HEK293 (cell line): Measurements from ENCODE around the gene CCDC57.
"Not testable (repeated sequence)": the region's sequence is repeated elsewhere in the genome, so short reads cannot be mapped to it uniquely, and the experiment has no call there.

ENCODE experiments used
- CTCF ChIA-PET: fragments of 350-600 bp; formaldehyde crosslinking; extraction: SDS; loops from one replicate; lab custom pipeline; 2021; ENCODE audit warnings: antibody characterized with exemption; lab: Yijun Ruan, JAX
- POLR2A ChIA-PET: fragments of 300-600 bp; formaldehyde crosslinking; extraction: SDS; loops from one replicate; lab custom pipeline; 2020; ENCODE audit warnings: antibody characterized with exemption, inconsistent platforms; lab: Yijun Ruan, JAX
- H3K27ac ChIP-seq: fragments of 200-500 bp; sonication (Bioruptor generic); 2 replicates; pipeline ENCODE4 v1.5.1; 2014; ENCODE audit warnings: low read depth, low read length, control low read depth, inconsistent platforms; ENCODE audit errors: extremely low read depth
- H3K36me3 ChIP-seq, 2 experiments: fragments of 200-500 bp in 1 of 2; sonication (Bioruptor generic) in 1 of 2; 1 replicate in 1 of 2; 2 replicates in 1 of 2; pipeline ENCODE4 v1.5.1; 2014 to 2017; ENCODE audit warnings: inconsistent platforms in 2 of 2, low read length in 2 of 2; ENCODE audit not compliant: control insufficient read depth in 2 of 2, insufficient read depth in 1 of 2
- H3K4me1 ChIP-seq: fragments of 200-500 bp; sonication (Bioruptor generic); 2 replicates; pipeline ENCODE4 v1.5.1; 2014; ENCODE audit warnings: mild to moderate bottlenecking, low read length, inconsistent platforms; ENCODE audit not compliant: control insufficient read depth, insufficient read depth
- H3K4me3 ChIP-seq: 2 replicates; pipeline ENCODE4 v1.5.1; 2011; ENCODE audit warnings: low read depth, mild to moderate bottlenecking, control low read depth, low read length, moderate library complexity
- H3K9me3 ChIP-seq: fragments of 200-500 bp; sonication (Bioruptor generic); 2 replicates; pipeline ENCODE4 v1.5.1; 2014; ENCODE audit warnings: low read depth, low read length, inconsistent platforms; ENCODE audit not compliant: control insufficient read depth, insufficient read depth
- BCL11B ChIP-seq: fragments of 450-650 bp; formaldehyde crosslinking; IDR thresholded peaks from 2 replicates; pipeline ENCODE4 v1.5.1; 2016; ENCODE audit warnings: low read depth, missing biosample characterization, missing genetic modification characterization
- GFI1B ChIP-seq: fragments of 450-650 bp; formaldehyde crosslinking; IDR thresholded peaks from 2 replicates; pipeline ENCODE4 v1.5.1; 2016; ENCODE audit warnings: missing biosample characterization, missing genetic modification characterization
- GLIS1 ChIP-seq: fragments of 450-650 bp; formaldehyde crosslinking; IDR thresholded peaks from 2 replicates; pipeline ENCODE4 v1.5.1; 2016; ENCODE audit warnings: missing biosample characterization, missing genetic modification characterization
- HOXD13 ChIP-seq: sonication (generic); formaldehyde crosslinking; IDR thresholded peaks from 2 replicates; pipeline ENCODE4 v1.8.0; 2022; ENCODE audit warnings: missing genetic modification reagents, borderline replicate concordance
- IKZF3 ChIP-seq: fragments of 450-650 bp; IDR thresholded peaks from 2 replicates; pipeline ENCODE4 v1.5.0; 2018; ENCODE audit warnings: missing biosample characterization, mild to moderate bottlenecking, missing genetic modification characterization, moderate library complexity
- KLF10 ChIP-seq: fragments of 450-650 bp; IDR thresholded peaks from 2 replicates; pipeline ENCODE4 v1.5.1; 2018; ENCODE audit warnings: missing biosample characterization, mild to moderate bottlenecking, missing genetic modification characterization
- KLF7 ChIP-seq: fragments of 450-650 bp; formaldehyde crosslinking; IDR thresholded peaks from 2 replicates; pipeline ENCODE4 v1.5.1; 2016; ENCODE audit warnings: missing biosample characterization, missing genetic modification characterization, borderline replicate concordance
- SETDB1 ChIP-seq: IDR thresholded peaks from one replicate; pipeline ENCODE4 v1.6.1; 2017; ENCODE audit warnings: mild to moderate bottlenecking, low read length, moderate library complexity, mixed read lengths; ENCODE audit not compliant: insufficient read length
- SP2 ChIP-seq: fragments of 450-650 bp; formaldehyde crosslinking; IDR thresholded peaks from 2 replicates; pipeline ENCODE4 v1.5.1; 2016; ENCODE audit warnings: missing biosample characterization, missing genetic modification characterization
- SP7 ChIP-seq: fragments of 450-650 bp; formaldehyde crosslinking; IDR thresholded peaks from 2 replicates; pipeline ENCODE4 v1.5.1; 2016; ENCODE audit warnings: missing biosample characterization, missing genetic modification characterization
- TRIM28 ChIP-seq: IDR thresholded peaks from 2 replicates; pipeline ENCODE4 v1.6.1; 2011; ENCODE audit warnings: low read length, control low read depth, borderline replicate concordance
- ZBTB26 ChIP-seq: fragments of 450-650 bp; formaldehyde crosslinking; optimal IDR thresholded peaks from 2 replicates; pipeline ENCODE3; 2016; ENCODE audit warnings: missing biosample characterization, mild to moderate bottlenecking, missing genetic modification characterization
- ZBTB8A ChIP-seq: fragments of 450-650 bp; formaldehyde crosslinking; IDR thresholded peaks from 2 replicates; pipeline ENCODE4 v1.5.1; 2016; ENCODE audit warnings: missing biosample characterization, missing genetic modification characterization
- ZFP3 ChIP-seq: fragments of 450-650 bp; formaldehyde crosslinking; IDR thresholded peaks from 2 replicates; pipeline ENCODE4 v1.5.1; 2016; ENCODE audit warnings: low read depth, missing biosample characterization, missing genetic modification characterization
- ZNF112 ChIP-seq: fragments of 450-650 bp; formaldehyde crosslinking; IDR thresholded peaks from 2 replicates; pipeline ENCODE4 v1.5.0; 2017; ENCODE audit warnings: missing biosample characterization, missing genetic modification characterization
- ZNF114 ChIP-seq: fragments of 450-650 bp; formaldehyde crosslinking; IDR thresholded peaks from 2 replicates; pipeline ENCODE4 v1.5.0; 2017; ENCODE audit warnings: missing biosample characterization, missing genetic modification characterization
- ZNF2 ChIP-seq: fragments of 450-650 bp; formaldehyde crosslinking; IDR thresholded peaks from 2 replicates; pipeline ENCODE4 v1.5.1; 2016; ENCODE audit warnings: missing biosample characterization, missing genetic modification characterization
- ZNF266 ChIP-seq: fragments of 450-650 bp; formaldehyde crosslinking; IDR thresholded peaks from 2 replicates; pipeline ENCODE4 v1.5.1; 2016; ENCODE audit warnings: missing biosample characterization, missing genetic modification characterization, low read depth
- ZNF555 ChIP-seq: fragments of 450-650 bp; formaldehyde crosslinking; conservative IDR thresholded peaks from 2 replicates; pipeline ENCODE4 v1.5.1; 2017; ENCODE audit warnings: missing biosample characterization, mild to moderate bottlenecking, missing genetic modification characterization, inconsistent platforms
- ZNF600 ChIP-seq: fragments of 450-650 bp; formaldehyde crosslinking; IDR thresholded peaks from 2 replicates; pipeline ENCODE4 v1.5.1; 2016; ENCODE audit warnings: missing biosample characterization, missing genetic modification characterization
- ZNF624 ChIP-seq: fragments of 450-650 bp; formaldehyde crosslinking; IDR thresholded peaks from 2 replicates; pipeline ENCODE4 v1.5.1; 2017; ENCODE audit warnings: missing biosample characterization, missing genetic modification characterization
- ZNF792 ChIP-seq: fragments of 450-650 bp; formaldehyde crosslinking; IDR thresholded peaks from 2 replicates; pipeline ENCODE4 v1.5.1; 2016; ENCODE audit warnings: missing biosample characterization, missing genetic modification characterization
- ZNF843 ChIP-seq: fragments of 450-650 bp; formaldehyde crosslinking; IDR thresholded peaks from 2 replicates; pipeline ENCODE4 v1.5.1; 2016; ENCODE audit warnings: missing biosample characterization, missing genetic modification characterization
- ZSCAN4 ChIP-seq: fragments of 450-650 bp; formaldehyde crosslinking; IDR thresholded peaks from 2 replicates; pipeline ENCODE4 v1.5.1; 2017; ENCODE audit warnings: missing biosample characterization, missing genetic modification characterization
- ZXDB ChIP-seq: fragments of 450-650 bp; formaldehyde crosslinking; IDR thresholded peaks from 2 replicates; pipeline ENCODE4 v1.5.1; 2016; ENCODE audit warnings: missing biosample characterization, missing genetic modification characterization
- TF ChIP-seq, protein P1 (sequence below): fragments of 450-650 bp; formaldehyde crosslinking; IDR thresholded peaks from 2 replicates; pipeline ENCODE4 v1.5.1; 2016; ENCODE audit warnings: missing biosample characterization, missing genetic modification characterization
- TF ChIP-seq, protein P2 (sequence below): fragments of 450-650 bp; formaldehyde crosslinking; IDR thresholded peaks from 2 replicates; pipeline ENCODE4 v1.5.1; 2017; ENCODE audit warnings: missing biosample characterization, missing genetic modification characterization

CCDC57 gene

DNA sequence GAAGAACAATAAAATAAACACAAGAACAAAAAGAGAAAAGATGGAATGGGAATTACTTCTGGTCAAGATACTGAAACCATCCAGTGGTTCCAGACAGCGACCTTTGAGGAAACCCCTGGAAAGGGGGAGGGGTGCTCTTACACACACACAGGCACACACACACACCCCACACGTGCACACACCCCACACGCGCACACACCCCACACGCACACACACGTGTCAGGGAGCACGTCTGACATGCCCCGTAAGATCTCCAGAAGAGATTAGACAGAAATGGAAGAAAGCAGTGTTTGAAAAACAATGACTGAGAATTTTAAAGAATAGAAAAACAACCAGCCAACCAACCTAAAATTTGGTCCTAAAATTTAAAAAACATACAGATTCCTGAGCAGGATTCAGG lies 69.3 kb downstream of the CCDC57 start:
- no peaks in the 10 kb centered on the region for H3K4me1 ChIP-seq
- POLR2A ChIA-PET = interaction anchor here (0.7 to 0.9 kb wide), 2 partner anchors 92 to 106 kb away, joined by 5 read pairs; partner anchors contain the start of gene DCXR
- no peaks in the 10 kb centered on the region for H3K9me3 ChIP-seq
- H3K27ac ChIP-seq = no peak overlapping the region
- no peak for TF ChIP-seq ZFP3 (tag by site-specific recombination)
- peak; percentile 8 for TF ChIP-seq ZBTB26
- no peak for TF ChIP-seq ZNF600
- no peak for TF ChIP-seq BCL11B
- no peak for TF ChIP-seq ZNF2 (tag by site-specific recombination)
- TF ChIP-seq GFI1B (tag by site-specific recombination) = no peak
- 0 out of 2 replicates have a peak, but pooled peaks have one; percentile 32 for TF ChIP-seq ZSCAN4 (tag by site-specific recombination)
- no peak for TF ChIP-seq ZBTB8A (tag by site-specific recombination)
- TF ChIP-seq ZNF843 (tag by site-specific recombination) = no peak
- CTCF ChIA-PET = interaction anchor here (0.8 to 1.0 kb wide), 2 partner anchors 14 to 113 kb away, joined by 3 to 4 read pairs; no protein-coding TSS in a partner anchor
- H3K4me3 ChIP-seq = no peak overlapping the region
- peaks cover 0 to 5% of the 10 kb centered on the region in 2 experiments; a peak in 2 of 3 replicates for H3K36me3 ChIP-seq

- POLR2A ChIA-PET, H3K9me3 ChIP-seq, H3K4me3 ChIP-seq, H3K27ac ChIP-seq, H3K36me3 ChIP-seq, H3K4me1 ChIP-seq: not testable (repeated sequence)
- CTCF ChIA-PET = interaction anchor here (0.9 to 1.2 kb wide), 2 partner anchors 109 to 413 kb away, joined by 3 to 4 read pairs; no protein-coding TSS in a partner anchor
These were observed 72.7 kb downstream of the CCDC57 start for GRCh38 chr17:82139961-82140360.

- TF ChIP-seq SETDB1 (no peak), ZNF624 (no peak), SP2 (tag by site-specific recombination) (no peak), ZNF555 (tag by site-specific recombination) (no peak), KLF7 (tag by site-specific recombination) (no peak), SP7 (tag by site-specific recombination) (no peak), ZNF792 (tag by site-specific recombination) (no peak), ZNF114 (tag by site-specific recombination) (no peak), GLIS1 (no peak), IKZF3 (tag by site-specific recombination) (no peak), HOXD13 (no peak), KLF10 (tag by site-specific recombination) (no peak), ZNF112 (tag by site-specific recombination) (no peak), ZNF266 (tag by site-specific recombination) (no peak), ZXDB (no peak), TRIM28 (no peak)
- TF ChIP-seq, protein P1, sequence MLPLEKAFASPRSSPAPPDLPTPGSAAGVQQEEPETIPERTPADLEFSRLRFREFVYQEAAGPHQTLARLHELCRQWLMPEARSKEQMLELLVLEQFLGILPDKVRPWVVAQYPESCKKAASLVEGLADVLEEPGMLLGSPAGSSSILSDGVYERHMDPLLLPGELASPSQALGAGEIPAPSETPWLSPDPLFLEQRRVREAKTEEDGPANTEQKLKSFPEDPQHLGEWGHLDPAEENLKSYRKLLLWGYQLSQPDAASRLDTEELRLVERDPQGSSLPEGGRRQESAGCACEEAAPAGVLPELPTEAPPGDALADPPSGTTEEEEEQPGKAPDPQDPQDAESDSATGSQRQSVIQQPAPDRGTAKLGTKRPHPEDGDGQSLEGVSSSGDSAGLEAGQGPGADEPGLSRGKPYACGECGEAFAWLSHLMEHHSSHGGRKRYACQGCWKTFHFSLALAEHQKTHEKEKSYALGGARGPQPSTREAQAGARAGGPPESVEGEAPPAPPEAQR (tag by site-specific recombination) = no peak
- TF ChIP-seq, protein P2, sequence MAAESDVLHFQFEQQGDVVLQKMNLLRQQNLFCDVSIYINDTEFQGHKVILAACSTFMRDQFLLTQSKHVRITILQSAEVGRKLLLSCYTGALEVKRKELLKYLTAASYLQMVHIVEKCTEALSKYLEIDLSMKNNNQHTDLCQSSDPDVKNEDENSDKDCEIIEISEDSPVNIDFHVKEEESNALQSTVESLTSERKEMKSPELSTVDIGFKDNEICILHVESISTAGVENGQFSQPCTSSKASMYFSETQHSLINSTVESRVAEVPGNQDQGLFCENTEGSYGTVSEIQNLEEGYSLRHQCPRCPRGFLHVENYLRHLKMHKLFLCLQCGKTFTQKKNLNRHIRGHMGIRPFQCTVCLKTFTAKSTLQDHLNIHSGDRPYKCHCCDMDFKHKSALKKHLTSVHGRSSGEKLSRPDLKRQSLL (tag by site-specific recombination) = no peak
- CTCF ChIA-PET = interaction anchor here (0.7 to 0.9 kb wide), 2 partner anchors 119 to 217 kb away, joined by 3 read pairs; no protein-coding TSS in a partner anchor
- POLR2A ChIA-PET = no interaction called here
These were observed 74.1 kb downstream of the CCDC57 start for GRCh38 chr17:82138511-82138992.

More at GRCh38 chr17:82138511-82138992, 74.1 kb downstream of the CCDC57 start:
- H3K4me3 ChIP-seq = no peak overlapping the region
- H3K27ac ChIP-seq = no peak overlapping the region
- H3K4me1 ChIP-seq = peaks cover 2% of the 10 kb centered on the region
- no peaks in the 10 kb centered on the region for H3K9me3 ChIP-seq
- no peaks in the 10 kb centered on the region; a peak in 1 of 3 replicates for H3K36me3 ChIP-seq
